ENCODE results near the gene TSPAN15.

- TF ChIP-seq CTCF (IDR thresholded peaks at IDR 0.05), result no peak
- no peak for TF ChIP-seq POLR2AphosphoS5 (IDR thresholded peaks at IDR 0.05)
These were observed 11.3 kb upstream of the TSPAN15 start for GRCh38 chr10:69439813-69440506.
